Stimulated activated CD4-positive, alpha-beta T cell treated with anti-CD3 and anti-CD28 coated beads, Interleukin-1b, Interleukin-23, amount 100 ng/mL, for 4 hours (primary cell): Measurements from ENCODE around the gene TAF4.

ENCODE experiments used
- DNase-seq, 2 donors: peaks; one replicate each; pipeline ENCODE4 v3.0.0-alpha.2; 2020; ENCODE audit warnings: low read depth in 2 of 2

TAF4 gene

GRCh38 chr20:61941721-61942405 lies 123.8 kb downstream of the TAF4 start:
- DNase-seq: no peak

GRCh38 chr20:61940976-61941720 lies 124.5 kb downstream of the TAF4 start:
- no peak for DNase-seq

- DNase-seq: no peak
Measured at GRCh38 chr20:61940491-61940890, 125.2 kb downstream of the TAF4 start.

GRCh38 chr20:61939691-61940360 lies 125.9 kb downstream of the TAF4 start:
- no peak for DNase-seq

- DNase-seq: no peak
Measured at GRCh38 chr20:61938839-61939690, 126.6 kb downstream of the TAF4 start.

- no peak for DNase-seq
Measured at GRCh38 chr20:61937963-61938838, 127.5 kb downstream of the TAF4 start.

GRCh38 chr20:61937146-61937962 lies 128.3 kb downstream of the TAF4 start:
- DNase-seq: no peak

GRCh38 chr20:61936701-61937131 lies 129.0 kb downstream of the TAF4 start:
- DNase-seq: no peak

- no peak for DNase-seq
Measured at GRCh38 chr20:61935926-61936700, 129.6 kb downstream of the TAF4 start.

- DNase-seq: no peak
Measured at GRCh38 chr20:61934716-61935530, 130.8 kb downstream of the TAF4 start.

GRCh38 chr20:61933951-61934715 lies 131.5 kb downstream of the TAF4 start:
- DNase-seq: no peak

GRCh38 chr20:61933481-61933950 lies 132.2 kb downstream of the TAF4 start:
- DNase-seq: no peak

- no peak for DNase-seq
Measured at GRCh38 chr20:61932711-61933480, 132.8 kb downstream of the TAF4 start.

GRCh38 chr20:61932199-61932592 lies 133.5 kb downstream of the TAF4 start:
- DNase-seq: no peak

- no peak for DNase-seq
Measured at GRCh38 chr20:61931476-61932198, 134.0 kb downstream of the TAF4 start.
